Aortic smooth muscle cell (primary cell): ENCODE data around the gene MBOAT2. TPM values are rescaled to one million over a fixed set of nuclear protein-coding genes. Genes with fewer than 3 reads are reported as not detected.

Experiments used
- total RNA-seq: library from RNA; depleted of rRNA; stranded (reverse); fragments of >200 nt; gene quantifications from 2 replicates; pipeline ENCODE4 v1.2.3, GENCODE V29; 2014

Gene MBOAT2, protein sequence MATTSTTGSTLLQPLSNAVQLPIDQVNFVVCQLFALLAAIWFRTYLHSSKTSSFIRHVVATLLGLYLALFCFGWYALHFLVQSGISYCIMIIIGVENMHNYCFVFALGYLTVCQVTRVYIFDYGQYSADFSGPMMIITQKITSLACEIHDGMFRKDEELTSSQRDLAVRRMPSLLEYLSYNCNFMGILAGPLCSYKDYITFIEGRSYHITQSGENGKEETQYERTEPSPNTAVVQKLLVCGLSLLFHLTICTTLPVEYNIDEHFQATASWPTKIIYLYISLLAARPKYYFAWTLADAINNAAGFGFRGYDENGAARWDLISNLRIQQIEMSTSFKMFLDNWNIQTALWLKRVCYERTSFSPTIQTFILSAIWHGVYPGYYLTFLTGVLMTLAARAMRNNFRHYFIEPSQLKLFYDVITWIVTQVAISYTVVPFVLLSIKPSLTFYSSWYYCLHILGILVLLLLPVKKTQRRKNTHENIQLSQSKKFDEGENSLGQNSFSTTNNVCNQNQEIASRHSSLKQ
- total RNA-seq: 14.3 and 15.9 TPM in 2 replicates

DNA sequence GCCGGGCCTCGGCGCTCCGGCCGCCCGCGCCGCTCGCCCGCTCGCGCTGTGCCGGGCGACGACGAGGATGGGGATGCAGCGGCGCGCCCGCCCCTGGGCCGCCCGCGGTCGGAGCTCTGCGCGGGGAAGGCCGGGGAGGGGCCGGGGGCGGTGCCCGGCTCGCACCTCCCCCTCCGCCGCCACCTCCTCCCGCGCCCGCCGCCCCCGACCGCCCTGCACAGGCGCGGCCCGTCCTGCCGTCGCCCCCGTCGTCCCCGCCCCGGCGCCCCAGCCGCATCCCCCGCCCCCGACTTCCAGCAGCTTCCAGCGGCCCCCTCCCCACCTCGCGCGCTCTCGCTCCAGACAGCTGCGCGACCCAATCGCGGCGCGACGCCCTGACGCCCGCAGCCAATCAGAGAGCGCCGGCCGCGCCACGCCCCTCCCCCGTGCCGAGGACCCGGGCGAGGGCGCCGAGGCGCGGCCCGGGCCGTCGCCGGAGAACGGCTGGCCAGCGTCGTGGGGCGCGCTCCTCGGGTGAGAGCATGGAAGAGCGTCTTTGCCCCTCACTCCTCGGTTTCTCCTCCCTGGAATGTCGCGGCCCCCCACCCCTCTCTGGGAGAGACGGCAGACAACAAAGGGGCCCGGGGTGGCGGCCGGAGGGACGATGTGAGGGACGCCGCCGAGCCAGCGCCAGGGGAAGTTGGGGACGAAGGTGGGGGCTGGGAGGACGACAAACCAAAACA, at the start of gene MBOAT2:
Gene MBOAT2 (minus strand): TSS at position 69 of the 722 bp plus-strand sequence. CDS start 70 bp downstream, outside the sequence.

DNA sequence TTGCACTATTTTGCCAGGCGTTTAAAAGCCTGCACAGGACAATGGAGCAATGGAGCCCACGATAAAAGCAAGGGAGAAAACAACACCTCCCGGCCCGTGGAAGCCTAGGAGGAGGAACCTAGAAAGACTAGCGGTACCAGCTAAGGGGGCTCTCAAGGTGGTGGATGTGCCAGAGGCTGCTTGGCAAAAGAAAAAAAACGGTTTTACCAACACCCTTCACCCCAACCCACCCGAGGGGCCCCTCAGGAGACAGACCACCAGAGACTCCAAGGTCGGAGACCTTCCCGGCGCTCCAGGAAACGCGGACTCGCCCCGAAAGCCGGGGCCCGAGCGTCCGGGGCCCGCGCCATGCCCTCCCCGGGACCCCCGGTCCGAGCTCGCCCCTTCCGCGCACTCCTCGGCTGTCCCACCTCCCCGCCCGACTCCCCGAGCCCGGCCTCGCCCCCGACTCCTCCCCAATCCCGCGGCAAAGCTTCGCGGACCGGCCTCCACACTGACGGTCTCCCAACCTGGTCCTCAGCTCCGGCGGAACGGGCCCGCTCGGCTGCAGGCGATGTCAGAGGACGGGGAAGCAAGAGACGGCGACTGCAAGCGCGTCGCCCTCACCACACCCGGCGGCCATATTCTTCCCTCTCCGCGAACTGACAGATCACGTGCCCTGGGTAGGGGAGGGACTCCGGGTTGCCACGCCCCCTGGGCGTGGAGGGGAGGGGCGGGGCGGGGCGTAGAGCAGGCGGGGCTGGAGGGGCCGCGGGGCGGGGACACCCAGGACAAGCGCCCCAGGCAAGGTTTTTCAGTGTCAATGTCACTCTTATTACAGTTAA, 166.3 kb downstream of the MBOAT2 start, which contains the start of gene KIDINS220:
Gene KIDINS220 (minus strand): TSS at position 643 of the 824 bp plus-strand sequence. CDS start 10,520 bp downstream, outside the sequence.

Other genes with a start within 250 kb of the MBOAT2 start
- 71.1 and 98.2 TPM in 2 replicates for gene KIDINS220, start 166.1 kb downstream of the MBOAT2 start, total RNA-seq
- gene ASAP2, start 203.1 kb upstream of the MBOAT2 start, total RNA-seq: 83.4 and 86.1 TPM in 2 replicates